Hematopoietic multipotent progenitor cell (in vitro differentiated cells): ENCODE data around the gene SPTB. TPM values are rescaled to one million over a fixed set of nuclear protein-coding genes. Genes with fewer than 3 reads are reported as not detected.
A peak's percentile ranks its signal among the peaks of the same experiment; 100 is the strongest.
"Not testable (repeated sequence)": the region's sequence is repeated elsewhere in the genome, so short reads cannot be mapped to it uniquely, and the experiment has no call there.

Experiments used
- DNase-seq, 3 donors: peaks; one replicate each; pipeline ENCODE4 v3.0.0-alpha.2; 2011 to 2015; ENCODE audit warnings: low read depth in 2 of 3, low spot score in 2 of 3
- total RNA-seq: library from RNA; depleted of rRNA; stranded (reverse); fragments of >200 nt; gene quantifications from one replicate; pipeline ENCODE4 v1.2.3, GENCODE V29; 2012

The SPTB gene
- 0.81 TPM for total RNA-seq

DNA sequence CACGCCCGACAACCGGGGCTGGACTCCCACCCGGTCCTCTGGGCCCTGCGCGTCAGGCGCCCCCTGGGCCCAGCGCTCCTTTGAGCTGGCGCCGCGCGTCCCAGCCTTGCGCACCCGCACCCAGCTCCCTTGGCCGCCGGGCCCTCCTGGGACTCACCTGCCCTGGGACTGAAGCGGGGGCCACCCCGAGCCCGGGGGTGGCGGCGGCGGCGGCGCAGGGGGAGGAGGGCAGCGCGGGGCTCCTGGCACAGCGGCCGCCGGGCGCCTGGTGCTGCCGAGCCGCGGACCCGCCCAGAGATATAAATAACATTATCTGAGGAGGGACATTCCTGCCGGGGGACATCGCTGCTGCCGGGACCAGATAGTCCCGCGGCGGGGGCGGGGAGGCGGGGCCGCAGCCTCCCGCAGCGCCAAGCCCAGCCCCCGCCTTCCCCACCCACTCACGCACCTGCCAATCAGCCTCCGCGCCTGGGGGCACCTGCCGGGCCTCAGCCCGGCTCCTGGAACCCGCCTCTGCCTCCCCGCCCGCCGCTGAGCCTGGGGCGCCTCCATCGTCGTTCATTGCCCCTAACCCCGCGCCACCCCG, at the start of gene SPTB:
Gene SPTB (minus strand): TSS at position 273 of the 586 bp plus-strand sequence. CDS start 56,813 bp downstream, outside the sequence.
- peak in 1 of 3 donors; percentile 31 for DNase-seq

DNA sequence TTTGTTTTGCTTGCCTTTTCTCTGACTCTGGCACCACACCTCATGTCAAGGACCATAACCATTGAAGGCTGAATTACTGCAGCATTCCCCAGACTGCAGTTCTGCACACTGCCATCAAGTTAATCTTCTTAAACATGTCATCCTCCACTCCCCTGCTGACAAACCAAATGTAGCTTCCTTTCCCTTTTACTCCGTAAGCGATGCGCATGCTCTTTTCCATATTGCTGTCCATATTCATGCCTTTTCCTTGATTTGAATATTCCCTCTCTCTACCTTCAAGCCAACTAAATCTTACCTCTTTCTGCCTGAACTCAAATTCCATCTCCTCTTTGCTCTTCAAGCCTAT, 49.3 kb upstream of the SPTB start:
- peak in 1 of 3 donors; percentile 13 for DNase-seq

DNA sequence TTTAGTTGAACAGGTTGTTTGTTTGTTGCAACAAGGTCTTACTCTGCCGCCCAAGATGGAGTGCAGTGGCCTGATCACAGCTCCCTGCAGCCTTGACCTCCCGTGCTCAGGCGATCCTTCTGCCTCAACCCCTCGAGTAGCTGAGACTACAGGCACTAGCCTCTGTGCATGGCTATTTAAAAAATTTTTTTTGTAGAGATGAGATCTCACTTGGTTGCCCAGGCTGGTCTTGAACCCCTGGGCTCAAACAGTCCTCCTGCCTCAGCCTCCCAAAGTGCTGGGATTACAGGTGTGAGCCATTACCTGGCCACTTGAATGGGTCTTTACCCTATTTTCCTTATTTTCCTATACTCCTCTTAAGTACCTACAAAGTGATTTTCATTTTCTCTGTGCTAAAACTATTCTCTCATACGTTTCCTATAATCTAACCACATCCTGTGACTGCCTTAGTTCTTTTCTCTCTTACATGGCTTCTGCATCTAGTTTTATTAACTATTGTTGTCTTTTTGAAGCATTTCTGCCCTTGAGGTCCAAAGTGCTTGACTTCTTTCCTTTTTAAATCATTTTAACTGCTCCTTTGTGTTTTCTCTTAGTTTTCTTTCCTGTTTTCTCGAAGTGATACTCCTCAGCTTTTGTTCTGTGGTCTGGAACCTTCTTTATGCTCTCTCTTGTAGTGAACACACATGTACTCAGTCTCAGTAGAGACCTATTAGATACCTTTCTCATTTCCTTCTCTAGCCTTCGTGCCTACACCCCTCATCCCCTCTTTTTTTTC, 48.7 kb upstream of the SPTB start:
- DNase-seq, result peak in 2 of 3 donors; percentile 11 to 34

DNA sequence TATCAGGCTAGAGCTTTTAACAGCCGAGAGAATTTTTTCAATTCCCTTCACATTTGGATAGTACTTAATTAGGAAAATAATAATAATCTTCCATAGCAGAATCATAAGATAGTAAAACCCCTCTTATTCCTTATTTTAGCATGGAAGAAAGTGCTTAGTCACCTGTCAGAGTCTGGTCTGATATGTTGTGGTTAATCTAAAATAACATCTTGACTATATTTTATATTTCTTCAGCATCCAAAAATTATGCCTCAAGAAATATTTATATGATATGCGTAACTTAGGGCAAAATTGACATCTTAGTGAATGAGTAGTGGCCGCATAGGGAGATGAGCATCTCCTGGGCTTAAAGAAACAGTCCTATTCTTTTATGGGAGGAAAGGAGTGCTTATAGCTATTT, 47.3 kb upstream of the SPTB start:
- peak in 1 of 3 donors; percentile 27 for DNase-seq

DNA sequence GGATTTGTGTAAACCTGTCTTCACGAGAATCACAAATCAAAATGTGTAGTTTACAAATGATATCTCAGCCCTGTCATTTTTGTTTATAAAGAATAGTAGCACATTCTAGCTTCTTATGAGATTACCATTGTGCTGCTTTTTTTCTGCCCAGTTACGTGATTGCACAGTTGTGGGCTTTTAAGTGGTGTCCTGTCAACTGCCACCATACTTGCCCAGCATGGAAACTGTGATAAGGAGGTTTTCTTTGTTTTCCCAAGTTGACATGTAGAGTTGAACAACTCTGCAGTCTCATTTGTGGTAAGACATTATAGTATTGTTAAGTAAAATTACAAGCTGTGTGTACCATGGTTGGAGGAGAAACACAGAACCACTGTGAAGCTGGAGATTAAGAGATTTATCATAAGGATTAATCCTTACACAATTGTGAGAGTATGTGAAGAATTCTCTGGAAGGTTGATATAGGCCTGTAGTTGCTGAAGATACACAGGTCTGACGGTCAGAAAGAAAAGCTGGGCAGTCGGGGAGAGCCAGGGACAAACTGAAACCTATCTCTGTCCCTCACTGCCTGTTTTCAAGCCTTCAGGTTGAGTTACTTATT, 46.8 kb upstream of the SPTB start:
- DNase-seq, result peak in 1 of 3 donors; percentile 30

DNA sequence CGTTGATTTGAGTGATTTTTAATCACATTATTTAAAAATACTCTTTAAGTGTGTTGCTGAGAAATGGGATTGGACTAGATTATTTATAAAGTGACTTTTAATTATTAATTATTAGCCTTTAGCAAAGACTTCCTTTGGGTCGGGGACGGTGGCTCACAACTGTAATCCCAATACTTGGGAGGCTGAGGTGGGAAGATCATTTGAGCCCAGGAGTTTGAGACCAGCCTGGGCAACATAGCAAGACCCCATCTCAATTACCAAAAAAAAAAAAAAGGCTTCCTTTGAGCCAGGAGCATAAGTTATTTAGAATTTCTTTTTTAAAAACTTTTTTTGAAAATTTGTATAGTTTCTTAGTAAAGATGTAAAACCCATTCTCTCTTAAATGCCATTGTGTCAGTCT, 43.3 kb upstream of the SPTB start:
- no peak for DNase-seq

DNA sequence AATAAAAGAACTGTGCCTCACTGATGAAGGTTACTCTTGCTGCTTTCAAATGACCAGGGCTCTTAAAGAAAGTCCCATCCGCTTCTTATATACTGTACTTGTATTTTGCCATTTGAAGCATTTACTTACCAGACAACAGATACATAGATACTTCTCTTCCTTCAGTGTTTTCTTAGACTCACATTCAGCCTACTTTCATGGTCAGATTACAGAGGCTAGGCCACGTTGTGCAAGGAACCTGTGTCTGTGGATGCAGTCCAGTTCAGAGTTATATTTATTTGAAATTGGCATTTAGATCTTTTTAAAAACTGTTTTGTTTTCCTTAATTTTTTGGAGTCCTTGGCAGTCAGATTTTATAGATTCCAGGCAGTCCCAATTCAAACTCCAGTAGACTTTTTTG, 40.8 kb upstream of the SPTB start:
- DNase-seq, result no peak

DNA sequence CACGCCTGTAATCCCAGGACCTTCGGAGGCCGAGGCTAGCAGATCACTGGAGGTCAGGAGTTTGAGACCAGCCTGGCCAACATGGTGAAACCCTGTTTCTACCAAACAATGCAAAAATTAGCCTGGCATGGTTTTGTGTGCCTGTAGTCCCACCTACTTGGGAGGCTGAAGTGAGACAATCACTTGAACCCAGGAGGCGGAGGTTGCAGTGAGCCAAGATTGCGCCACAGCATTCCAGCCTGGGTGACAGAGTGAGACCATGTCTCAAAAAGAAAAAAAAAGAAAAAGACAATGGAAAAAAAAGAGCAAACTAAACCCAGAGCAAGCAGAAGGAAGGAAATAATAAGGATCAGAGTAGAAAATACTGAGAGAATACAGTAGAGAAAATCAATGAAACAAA, 39.9 kb upstream of the SPTB start:
- no peak for DNase-seq

DNA sequence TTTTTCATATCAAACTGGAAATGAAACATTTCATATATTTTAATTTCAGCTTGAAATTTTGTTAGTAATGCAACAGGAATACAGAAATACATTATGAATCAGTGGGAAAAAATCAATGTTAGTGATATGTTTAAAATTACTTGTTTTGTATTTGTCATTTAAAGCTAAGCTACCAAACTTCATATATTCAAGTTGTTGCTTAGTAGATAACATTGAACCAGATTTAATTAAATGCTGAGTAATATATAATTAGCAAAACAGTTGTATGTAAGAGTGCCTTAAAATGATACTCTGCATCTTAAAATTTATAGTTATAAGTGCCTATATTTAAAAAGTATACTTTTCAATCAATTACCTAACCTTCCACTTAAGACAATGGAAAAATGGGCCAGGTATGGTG, 39.5 kb upstream of the SPTB start:
- no peak for DNase-seq

DNA sequence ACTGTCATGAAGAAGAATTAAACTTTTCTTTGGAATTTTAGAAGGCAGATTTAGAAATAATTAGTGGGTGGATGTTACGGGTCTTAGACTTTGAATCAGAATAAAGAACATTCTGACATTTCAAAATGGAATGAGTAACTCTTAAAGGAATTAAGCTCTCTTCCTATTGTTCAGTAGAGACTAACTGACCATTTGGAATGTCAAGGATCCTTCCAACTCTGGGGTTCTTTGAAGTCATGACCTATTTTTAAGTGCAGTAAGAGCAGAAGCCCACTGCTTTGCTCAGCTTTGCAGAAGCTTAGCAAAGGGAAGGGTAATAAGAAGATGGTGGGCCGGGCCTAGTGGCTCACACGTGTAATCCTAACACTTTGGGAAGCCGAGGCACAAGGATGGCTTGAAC, 38.5 kb upstream of the SPTB start:
- no peak for DNase-seq

DNA sequence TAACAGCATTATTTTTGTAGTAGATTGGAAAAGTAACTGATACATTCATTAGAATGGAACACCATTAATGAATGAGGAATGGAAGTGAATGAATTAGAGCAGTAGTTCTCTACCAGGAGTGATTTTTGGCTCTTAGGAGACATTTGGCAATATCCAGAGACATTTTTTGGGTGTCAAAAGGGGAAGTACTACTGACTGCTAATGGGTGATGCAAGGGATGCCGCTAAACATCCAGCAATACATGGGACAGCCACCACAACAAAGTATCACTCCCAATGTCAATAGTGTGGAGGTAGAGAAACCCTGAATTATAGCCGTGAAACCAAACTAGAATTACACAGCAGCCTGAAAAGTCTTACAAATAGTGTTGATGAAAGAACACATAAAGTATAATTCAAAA, 36.1 kb upstream of the SPTB start:
- DNase-seq, result peak in 1 of 3 donors; percentile 26

DNA sequence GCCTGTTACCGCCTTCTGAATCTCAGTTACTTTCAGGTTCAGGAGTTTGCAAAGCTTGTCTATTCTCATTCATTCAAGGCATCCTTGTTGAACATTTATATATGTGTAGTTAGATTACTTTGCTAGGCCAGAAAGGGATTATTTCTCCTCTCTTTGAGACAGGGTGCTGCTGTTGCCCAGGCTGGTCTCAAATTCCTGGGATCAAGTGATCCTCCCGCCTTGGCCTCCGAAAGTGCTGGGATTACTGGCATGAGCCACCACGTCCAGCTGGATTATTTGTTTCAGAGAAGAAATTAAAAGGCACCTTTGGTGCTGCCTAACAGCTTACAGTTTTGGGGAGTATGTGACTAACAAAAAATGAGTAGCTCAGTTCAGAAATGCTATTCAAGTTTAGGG, 35.3 kb upstream of the SPTB start:
- no peak for DNase-seq

DNA sequence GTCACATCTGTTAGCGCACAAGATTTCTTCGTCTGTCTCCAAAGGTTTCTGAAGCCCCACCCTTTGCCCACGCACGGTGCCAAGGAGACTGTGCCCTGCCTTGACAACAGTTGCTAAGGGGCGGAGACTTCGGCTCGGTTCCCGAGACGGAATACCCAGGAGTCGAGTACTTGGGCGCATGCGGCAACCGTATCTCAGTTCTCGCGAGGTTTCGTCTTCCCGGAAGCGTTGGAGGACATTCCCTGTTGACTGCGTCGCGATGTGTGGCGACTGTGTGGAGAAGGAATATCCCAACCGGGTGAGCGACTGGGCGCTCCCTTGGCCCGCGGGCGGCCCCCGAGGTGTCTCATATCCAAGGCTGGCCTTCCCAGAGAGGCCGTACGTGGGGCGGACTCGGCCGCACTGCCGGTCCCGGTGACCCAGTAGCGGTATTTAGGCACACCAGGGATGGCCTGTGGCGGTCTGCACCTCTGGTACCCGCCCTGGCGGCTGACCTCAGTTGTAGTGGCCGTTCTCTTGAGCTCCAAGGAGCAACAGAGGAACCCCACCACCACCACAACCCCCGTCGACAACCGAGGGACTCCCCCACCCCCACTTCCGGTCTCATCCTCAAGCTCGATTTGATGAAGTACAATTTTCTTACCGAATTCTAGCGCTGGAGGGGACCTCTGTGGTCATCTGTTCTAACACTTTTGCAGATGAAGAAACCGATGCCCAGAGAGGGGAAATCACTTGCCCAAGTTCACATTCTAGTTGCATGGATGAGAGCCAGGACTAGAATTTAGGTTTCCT, 34.7 kb upstream of the SPTB start, which contains the start of gene CHURC1:
Gene CHURC1 (plus strand): TSS at position 219 of the 792 bp plus-strand sequence. CDS start 41 bp downstream, at position 260.
- DNase-seq, result peak; percentile 89 to 99 (median 98)

DNA sequence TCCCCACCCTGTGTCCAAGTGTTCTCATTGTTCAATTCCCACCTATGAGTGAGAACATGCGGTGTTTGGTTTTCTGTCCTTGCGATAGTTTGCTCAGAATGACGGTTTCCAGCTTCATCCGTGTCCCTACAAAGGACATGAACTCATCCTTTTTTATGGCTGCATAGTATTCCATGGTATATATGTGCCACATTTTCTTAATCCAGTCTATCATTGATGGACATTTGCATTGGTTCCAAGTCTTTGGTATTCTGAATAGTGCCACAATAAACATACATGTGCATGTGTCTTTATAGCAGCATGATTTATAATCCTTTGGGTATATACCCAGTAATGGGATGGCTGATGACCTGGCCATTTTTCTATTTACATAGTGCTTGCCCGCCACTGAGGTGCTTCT, 33.8 kb upstream of the SPTB start:
- DNase-seq, result not testable (repeated sequence)

DNA sequence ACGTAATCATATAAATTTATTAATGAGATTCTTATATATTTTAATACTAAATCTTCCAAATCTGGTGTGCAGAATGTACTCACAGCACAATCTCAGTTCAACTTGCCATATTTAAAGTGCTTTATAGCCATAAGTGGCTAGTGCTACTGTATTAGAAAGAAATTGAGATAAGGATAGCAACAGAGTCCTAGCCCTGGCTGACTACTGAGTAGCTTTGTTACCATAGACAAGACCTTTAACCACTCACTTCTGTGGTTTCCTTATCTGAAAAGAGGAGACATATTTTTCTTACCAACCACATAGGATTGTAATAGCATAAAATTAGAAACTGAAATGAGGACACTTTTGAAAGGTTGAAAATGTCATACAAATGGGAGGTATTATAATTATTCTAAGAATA, 32.6 kb upstream of the SPTB start:
- peak in 2 of 3 donors; percentile 22 to 57 for DNase-seq

DNA sequence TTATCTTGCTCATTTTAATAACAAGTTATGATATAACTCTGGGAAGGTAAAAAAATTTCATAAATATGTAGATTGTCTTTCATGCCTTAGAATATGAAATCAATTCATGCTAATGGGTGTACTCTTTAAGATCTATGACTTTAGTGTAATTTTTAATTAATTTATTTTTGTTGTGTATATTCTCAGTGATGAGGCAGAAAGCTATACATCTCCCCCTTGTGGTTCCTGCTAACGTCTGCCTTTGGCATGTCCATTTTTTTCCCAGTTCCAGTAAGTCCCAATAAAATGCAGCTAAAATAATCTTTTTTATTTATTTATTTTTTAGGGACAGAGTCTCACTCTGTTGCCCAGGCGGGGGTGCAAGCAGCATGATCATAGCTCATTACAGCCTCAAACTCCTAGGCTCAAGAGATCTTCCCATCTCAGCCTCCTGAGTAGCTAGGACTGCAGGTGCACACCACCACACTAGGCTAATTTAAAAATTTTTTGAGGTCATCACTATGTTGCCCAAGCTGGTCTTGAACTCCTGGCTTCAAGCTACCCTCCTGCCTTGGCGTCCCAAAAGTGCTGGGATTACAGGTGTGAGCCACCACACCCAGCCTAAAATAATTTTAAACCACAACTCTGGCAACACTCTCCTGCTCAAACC, 31.3 kb upstream of the SPTB start:
- DNase-seq, result no peak

DNA sequence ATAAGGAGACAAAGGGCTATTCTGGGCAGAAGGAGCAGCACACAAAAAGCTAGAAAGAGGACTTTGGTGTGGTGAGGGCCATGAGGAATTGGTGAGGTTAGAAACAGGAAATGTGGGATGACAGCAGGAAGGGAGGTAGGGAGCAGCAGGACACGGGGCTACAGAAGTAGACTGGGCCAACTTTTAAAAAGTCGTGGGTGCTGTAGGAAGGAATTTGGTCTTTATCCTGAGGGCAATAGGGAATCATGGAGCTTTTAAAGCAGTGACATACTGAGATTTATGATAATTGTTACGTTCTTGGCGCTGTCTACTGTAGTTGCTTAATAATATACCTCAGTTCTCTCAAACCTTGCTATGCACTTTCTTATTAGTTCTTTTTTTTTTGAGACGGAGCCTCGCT, 26.3 kb upstream of the SPTB start:
- no peak for DNase-seq

DNA sequence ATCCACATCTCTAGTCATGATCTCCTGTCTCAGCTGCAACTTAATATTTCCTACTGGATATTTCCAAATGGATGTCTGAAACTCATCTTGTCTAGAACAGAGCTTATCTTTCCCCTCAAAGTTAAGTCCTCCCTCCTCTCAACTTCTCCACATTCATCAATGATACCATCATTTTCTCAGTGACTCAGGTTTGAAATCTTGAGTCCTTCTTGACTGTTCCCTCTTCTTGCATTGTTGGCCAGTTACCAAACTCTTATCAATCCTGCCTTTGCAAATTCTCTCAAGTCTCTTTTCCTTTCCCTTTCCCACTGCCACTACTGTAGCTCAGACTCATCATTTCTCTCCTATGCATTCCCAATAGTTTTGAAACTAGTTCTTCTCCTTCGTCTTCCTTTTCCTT, 20.3 kb upstream of the SPTB start:
- no peak for DNase-seq

DNA sequence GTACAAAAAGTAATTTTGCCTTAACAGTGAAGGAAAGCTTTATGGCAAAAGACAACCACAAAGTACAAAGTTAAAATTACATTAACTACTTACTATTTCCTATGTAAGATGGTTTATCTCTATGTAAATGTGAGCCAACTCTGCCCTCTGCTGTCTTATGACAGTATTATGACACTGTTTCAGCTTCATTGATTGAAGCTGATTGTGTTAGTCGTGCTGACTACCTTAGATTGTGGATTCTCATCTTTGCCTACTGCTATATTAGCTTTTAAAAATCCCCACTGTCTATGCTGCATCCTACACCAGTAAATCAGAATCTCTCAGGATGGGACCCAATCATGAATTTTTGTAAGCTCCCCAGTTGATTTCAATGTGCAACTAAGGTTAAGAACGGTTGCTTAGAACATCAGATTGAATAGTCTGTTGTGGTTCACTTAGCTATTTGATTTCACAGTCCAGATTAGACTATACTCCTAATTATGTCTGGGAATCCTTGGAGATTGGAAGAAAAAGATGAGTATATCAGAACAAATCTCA, 12.2 kb upstream of the SPTB start:
- peak; percentile 29 to 85 (median 59) for DNase-seq

DNA sequence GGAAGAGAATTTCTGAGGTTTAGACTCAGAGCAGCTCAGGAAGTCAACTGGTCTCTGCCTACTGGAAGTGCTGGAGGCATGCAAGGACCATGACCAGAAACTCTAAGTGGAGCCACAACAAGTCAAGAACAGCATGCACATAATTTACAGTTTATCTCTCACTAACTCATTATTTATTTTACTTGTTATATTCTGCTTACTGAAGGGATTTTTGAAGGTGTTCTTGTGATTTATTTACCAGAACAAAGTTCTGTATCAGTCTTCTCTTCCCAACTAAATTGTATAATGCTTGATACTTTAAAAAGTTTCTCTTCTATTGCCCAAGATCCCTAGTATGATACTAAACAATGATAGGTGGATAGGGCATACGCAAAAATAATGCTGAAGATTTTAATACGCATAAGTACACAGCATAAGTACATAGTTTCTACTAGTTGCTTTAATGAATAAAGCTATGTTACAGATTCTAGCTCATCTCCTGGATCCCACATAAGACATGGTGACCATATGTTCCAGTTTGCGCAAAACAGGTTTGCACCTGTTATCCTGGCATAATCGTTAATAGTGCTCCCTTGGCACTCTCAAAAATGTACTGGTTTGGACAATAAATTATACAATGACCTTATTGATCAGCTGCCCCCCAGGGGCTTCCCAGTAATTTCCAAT, 11.6 kb upstream of the SPTB start:
- no peak for DNase-seq
